Stimulated activated CD8-positive, alpha-beta memory T cell treated with anti-CD3 and anti-CD28 coated beads, Interleukin-7, amount 100 ng/mL, for 1 hour (primary cell): Measurements from ENCODE around the gene DHRS1.

Experiments used
- DNase-seq, 2 donors: peaks; one replicate each; pipeline ENCODE4 v3.0.0-alpha.2; 2020; ENCODE audit warnings: low read depth in 2 of 2

DHRS1 gene

DNA sequence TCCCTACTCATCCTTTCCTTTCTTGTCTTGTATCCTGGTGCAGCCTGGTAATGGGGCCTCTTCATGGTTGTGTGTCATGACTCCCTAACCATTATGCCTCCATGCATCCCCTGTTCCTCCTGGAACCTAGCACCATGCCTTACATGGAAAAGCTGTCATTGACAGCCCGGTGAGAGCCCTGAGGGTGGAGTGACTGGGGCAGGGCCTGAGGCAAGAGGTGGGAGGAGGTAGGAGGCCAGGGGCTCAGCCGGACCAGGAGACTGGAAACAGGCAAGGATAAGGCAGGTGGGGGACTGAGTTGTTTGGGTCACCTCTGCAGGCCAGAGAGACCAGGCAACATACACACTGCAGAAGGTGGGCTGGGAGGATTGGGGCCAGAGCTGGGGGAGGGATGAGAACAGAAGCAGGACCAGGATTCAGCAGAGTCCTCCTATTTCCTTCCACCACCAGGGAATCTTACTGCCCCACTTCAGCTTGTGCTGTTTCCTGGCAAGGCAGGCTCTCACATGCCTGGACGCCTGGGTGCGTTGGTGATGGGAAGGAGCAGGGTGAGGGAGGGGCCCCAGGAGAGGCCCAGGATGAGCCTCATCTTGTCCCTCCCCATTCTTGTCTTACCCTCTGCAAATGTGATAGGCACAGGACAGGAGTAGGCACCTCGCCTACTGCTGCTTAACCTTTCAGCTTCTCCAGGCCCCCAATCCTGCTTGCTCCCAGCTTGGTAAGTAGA, 10.1 kb upstream of the DHRS1 start, which contains the start of gene LTB4R2:
Gene LTB4R2, plus strand, starts transcription at position 603 of the 727 bp plus-strand sequence. CDS start 525 bp downstream, outside the sequence.
- DNase-seq, result no peak

DNA sequence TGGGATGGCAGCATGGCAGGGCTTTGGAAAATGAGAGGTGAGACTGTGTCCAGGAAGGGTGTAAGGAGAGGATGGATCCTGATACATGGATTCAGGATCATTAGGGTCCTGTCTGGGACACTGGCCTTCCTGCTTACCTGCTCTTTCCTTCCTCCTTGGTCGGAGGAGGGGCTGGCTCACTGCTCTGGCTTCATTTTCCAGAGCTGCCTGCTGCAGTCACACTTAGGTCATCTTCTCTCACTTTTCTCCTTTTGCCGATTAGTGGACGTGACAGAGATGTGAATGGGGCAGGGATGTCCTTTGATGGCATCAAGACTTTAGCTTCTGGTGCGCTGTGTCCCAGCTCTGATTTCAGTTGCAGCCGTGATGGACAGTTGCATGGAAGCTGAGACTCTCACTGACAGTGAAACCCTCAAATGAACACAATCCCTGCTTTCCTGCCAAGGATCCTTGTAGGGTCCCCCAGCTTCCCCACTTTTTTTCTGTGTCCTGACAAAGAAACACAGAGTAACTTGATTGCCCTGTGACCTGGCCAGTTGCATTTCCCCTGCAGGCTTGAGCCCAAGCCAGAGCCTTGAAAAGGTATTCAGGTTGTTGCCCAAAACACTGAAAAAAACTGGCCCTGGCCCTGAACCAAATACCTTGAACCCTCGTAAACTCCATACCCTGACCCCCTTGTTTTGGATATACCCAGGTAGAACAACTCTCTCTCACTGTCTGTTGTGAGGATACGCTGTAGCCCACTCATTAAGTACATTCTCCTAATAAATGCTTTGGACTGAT, 9.0 kb upstream of the DHRS1 start:
- no peak for DNase-seq

DNA sequence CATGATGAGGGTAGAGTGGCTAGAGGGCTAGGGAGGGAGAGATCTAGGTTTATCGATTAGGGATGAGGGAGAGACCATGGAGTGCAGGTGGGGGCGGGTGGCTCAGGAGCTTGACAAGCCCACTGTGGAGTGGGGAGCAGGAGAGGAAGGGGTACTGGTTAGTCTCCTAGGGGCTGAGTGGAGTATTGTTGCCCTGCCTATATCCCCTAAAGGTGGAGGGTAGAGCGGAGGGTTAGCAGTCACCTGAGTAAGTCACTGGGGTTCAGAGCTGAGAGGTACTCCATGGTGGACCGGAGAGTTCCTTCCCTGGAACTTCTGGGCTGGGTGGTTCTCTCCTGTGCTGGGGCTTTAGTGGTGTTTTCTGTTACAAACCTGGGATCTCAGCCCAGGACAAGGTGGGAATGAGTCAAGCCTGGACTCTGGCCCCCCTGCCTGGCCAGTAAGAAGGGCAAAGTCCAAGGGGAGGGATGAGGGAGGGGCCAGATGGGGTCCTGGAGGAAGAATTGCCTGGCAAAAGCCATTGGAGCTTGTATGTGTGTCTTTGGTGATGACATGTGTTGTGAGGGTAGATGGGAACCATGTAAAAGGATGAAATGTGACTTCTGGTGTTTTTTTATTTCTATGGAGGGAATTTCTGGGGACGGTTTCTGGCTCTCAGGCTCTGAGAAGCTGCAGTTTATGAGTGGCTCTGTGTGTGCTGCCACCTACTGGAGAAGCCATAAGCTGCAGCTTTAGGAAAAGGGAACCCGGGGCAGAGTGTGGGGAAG, 8.2 kb upstream of the DHRS1 start, which contains the start of gene CIDEB:
Gene CIDEB, minus strand, starts transcription at position 403 of the 767 bp plus-strand sequence. Its CDS starts 119 bp downstream, at position 284.
- no peak for DNase-seq

DNA sequence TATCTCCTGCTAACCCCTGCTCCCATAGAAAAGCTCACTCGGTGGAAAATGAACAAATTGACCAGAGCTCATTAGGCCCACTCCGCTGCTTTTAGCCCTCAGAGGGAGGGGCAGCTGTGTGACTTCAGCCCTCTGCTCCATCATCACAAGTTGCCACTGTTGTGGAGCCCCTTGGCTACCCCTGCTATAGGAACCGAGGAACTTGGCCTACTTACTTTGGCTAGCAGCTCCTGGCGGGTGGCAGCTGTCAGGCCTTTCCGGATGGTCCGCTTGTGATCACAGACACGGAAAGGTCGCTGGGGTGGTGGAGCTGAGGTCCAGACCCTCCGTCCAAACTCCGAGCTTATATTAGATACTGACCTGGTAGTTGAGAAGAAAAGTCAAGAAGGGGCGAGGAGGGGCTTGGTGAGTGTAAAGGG, 7.6 kb upstream of the DHRS1 start:
- DNase-seq, result no peak

DNA sequence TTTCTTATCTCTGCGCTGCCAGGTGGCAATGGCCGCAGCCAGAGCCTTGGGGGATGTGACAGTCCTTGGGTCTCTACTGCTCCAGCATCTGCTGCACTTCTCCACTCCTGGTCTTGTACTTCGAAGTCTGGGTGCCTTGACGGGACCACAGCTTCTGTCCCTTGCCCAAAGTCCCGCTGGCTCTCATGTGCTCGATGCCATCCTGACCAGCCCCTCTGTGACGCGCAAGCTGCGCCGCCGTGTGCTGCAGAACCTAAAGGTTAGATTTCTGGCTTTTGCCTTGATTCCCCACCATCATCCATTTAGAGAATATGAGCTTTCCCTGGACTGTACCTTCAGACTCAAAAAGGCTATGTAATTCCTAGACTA, 4.4 kb upstream of the DHRS1 start:
- DNase-seq, result no peak

DNA sequence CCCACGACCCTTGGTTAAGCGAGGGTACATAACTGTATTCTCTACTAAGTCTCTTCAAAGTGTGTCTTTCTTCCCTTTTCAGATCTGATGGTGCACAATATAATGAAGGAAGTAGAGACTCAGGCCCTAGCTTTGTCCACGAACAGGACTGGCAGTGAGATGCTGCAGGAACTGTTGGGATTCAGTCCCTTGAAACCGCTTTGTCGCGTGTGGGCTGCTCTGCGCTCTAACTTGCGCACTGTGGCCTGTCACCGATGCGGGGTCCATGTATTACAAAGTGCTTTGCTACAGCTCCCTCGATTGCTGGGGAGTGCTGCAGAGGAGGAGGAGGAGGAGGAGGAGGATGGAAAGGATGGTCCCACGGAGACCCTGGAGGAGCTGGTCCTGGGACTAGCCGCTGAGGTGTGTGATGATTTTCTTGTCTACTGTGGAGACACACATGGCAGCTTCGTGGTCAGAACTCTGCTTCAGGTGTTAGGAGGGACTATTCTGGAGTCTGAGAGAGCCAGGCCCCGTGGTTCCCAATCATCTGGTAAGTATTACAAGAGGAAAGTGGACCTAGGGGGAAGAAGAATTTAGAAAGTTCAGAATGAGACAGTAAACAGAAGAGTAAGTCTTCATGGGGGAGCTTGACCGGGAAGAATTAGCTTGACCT, 873 bp upstream of the DHRS1 start:
- DNase-seq, result no peak

DNA sequence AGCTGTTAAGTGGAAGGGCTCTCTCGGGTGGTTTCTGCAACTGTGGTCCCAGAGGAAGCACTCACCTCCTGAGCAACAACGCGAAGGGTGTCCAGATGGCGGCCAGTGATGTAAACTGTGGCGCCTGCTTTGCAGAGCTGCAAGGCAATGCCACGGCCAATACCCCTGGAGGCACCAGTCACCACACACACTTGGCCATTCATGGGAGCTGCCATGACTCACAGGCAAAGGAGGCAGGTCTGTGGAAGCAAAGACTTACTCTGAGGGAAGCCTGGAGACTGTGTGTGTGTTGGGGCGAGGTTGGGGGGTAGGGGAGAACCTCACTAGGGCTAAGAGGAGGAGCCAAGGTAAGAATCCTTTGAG, 707 bp downstream of the DHRS1 start:
- DNase-seq, result no peak

DNA sequence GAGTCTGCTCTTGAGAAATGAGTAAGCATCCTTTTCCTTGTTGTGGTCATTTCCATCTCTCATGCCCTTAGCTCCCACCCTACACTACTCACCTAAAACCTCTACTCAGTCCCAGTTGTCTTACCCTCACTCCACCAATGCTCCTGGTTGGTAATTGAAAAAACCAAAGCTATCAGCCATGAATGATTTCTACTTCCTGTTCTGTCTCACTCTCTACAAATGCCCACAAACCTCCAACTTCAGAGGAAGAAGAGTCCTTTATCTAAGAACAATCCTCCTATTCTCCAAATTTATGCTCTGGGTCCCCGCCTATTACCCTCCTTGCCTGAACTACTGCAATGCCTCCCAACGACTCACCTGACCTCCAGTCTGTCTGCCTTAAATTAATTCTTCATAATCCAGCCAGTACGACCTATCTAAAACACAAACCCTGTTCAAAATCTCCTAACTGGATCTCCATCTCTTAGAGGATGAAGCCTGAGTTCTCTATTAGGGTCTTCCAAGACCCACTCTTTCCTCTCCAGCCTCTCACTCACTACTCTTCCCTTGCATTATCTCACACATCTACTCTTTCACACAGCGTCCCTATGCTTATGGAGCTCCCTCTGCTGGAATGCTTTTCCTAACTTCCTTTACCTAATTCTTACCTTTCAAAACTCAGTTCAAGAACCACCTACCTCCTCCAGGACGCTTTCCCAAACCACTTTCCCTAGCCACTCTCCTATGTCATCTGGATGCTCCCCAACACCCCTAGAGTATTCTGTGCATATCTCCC, 2.2 kb downstream of the DHRS1 start:
- no peak for DNase-seq

DNA sequence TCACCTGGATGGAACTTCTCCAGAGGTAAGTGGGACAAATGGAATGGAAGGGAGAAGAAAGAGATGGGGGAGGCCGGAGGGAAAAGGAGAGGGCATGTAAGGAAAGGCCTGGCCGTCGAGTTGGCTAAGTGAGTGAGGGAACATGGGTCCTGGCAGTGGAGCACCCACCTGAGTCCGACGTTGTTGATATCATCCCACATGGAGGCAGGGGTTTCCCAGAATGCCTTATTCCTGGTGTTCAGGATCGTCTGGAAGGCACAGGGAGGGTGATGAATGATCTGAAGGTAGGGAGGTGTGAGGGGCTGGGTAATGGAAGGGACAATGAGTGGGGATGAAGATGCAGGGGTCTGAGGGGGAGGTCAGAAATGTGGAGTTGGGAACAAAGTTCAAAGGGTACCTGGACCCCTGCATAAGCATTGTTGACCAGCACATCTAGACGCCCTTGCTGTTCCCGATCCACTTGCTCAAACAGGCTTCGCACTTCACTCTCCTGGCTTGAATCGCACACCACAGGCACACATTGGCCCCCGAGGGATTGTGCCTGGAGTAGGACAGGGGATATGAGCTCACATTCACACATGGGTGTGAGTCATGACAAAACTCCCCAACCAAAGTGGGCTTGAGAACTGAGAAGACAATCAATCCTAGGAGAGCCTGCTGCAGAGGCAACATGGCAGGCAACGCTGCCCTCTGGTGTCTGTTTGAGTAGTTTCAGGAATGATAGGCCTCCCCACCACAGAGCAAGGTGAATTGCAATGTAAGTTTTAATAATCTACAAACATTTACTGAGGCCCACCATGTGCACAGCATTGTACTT, 3.0 kb downstream of the DHRS1 start:
- DNase-seq, result peak in 1 of 2 donors; percentile 38

DNA sequence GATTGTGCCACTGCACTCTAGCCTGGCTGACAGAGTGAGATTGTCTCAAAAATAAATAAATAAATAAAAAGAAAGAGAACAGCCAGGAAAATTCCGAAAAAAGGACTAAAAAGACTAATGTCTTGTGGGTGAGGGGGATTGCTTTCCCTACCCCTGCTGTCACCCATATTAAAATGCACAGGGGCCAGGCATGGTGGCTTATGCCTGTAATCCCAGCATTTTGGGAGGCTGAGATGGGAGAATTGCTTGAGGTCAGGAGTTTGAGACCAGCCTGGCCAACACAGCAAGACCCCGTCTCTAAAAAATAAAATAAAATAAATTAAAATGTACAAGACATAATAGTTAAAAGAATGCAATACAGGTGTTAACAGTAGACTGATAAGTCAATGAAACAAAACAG, 6.1 kb downstream of the DHRS1 start:
- no peak for DNase-seq

DNA sequence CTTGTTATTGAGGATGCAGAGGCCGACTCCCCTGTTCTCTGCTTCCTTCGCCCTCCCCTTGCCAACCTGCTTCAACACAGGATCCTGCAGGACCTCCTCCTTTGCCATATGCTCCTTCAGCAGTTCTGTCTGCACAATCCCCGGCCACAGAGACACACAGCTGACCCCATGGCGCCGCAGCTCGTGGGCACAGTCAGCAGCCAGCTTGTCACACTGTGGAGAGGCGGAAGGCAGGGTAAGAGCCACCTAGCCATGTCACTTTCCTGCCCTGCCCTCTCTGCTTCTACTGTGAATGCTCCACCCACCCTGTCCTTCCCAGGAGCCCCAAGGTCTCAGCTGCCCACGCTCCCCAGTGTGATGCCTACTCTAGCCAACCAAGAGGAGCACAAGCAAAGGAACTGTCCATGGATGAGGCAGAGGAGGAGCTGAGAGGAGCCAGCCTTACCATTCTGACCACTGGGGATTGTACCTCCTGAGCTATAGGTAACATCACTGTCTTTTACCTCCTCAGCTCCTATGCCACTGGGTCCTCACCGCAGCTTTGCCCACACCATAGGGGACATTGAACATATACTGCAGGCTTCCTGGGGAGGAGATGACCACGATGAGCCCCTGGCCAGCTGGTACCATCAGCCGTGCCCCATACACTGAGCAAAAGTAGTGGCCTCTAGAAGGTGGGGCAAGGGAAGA, 7.3 kb downstream of the DHRS1 start:
- DNase-seq, result no peak

DNA sequence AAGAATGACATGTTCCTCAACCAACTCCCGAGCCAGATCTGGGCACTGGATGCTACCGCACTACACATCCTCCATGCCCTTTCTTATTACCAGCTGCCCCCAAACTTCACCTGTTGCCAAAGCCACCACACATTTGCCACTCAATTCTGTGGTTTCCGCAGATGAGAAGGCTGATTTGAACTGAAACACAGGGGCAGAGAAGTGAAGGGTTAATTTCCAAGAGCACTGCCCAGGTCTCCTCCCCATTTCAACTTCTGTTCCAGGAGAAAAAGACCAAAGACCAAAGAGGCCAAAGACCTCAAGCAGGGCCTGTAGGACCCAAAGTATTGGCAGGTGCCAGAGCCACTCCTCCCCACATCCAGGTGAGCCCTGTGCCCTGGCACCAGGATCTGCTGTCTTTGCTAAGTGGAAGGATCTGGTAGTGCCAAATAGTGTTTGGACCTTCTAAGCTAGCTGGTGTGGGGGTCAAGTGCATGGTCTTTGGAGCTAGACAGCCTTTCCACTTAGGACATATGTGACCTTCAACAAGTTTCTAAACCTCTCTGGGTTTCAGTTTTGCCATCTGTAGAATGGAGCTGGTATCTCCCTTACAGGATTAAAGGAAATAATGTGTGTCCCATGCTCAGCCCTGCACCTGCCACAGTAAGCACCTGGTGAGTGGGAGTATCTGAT, 8.0 kb downstream of the DHRS1 start:
- DNase-seq, result no peak

DNA sequence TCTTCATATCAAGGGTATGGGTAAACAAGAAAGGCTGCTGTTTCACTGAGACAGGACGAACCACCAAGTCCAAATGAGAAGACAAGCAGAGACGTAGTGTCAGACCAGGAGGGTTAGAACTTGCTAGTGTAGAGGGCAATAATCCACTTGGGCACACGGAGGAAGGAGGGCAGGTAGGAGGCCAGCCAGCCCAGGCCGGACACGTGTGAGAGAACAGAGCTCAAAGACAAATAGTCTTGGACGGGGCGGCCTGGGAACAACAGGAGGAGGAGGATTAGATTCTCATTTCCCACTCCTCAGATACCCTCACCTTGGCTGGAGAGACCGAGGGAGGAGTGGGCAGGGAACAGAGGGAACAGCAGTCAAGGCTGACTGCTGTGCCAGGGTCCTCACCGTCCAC, 8.8 kb downstream of the DHRS1 start:
- no peak for DNase-seq

DNA sequence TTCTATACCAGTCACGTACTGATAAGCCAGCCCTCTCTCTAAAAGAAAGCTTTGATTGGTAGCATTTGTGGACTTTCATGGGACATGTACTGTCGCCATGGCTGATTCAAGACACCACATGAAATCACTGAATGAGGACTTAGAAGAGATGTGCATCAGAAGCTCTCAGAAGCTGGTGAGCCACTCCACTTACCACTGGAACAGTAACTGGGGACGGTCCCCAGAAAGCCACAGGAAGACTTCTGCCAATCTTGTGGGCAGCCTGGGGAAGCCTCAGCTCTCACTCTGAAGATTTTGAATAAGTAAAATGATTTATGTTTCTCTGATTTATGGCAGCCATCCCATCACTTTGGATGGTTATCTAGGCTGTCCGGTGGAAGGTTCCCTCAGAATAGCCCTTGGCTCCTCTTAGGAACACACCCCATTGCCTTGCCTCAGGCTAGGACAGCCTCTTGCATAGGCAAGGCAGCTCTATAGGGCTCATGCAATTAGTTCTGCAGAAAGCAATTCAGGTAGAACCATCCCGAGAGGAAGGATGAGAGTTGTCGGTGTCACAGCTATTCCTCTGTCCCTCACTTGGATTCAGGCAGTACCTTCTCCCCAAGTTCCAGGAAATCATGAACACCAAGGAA, 9.8 kb downstream of the DHRS1 start:
- DNase-seq, result no peak

DNA sequence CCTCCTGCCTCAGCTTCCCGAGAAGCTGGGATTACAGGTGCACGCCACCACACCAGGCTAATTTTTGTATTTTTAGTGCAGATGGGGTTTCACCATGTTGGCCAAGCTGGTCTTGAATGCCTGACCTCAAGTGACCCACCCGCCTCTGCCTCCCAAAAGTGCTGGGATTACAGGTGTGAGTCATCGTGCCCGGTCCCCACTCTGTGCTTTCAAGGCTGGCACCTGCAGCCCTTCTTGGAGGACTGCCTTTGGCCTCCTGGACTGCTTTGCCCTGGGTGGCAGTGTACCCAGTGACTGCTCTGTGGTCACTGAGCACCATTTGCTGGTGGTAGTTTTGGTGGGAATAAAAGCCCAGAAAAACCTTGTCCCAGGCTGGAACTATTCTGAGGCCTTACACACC, 12.6 kb downstream of the DHRS1 start:
- DNase-seq, result no peak

DNA sequence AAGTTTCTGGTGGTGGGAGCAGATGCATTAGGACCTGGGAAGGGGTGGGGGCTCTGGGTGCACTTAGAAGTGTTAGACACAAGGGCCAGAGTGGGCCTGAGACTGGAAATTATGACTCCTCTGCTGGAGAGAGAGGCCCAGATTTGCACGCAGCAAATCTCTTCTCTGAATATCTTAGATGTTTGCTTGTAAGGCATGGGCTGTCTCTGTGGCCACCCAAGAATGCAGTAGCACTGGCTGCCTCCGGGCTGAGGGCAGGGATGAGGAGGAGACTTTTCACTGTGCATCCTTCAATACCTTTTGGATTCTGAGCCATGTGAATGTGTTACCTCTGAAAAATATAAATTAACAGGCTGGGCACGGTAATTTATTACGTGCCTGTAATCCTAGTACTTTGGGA, 14.2 kb downstream of the DHRS1 start:
- DNase-seq, result no peak

DNA sequence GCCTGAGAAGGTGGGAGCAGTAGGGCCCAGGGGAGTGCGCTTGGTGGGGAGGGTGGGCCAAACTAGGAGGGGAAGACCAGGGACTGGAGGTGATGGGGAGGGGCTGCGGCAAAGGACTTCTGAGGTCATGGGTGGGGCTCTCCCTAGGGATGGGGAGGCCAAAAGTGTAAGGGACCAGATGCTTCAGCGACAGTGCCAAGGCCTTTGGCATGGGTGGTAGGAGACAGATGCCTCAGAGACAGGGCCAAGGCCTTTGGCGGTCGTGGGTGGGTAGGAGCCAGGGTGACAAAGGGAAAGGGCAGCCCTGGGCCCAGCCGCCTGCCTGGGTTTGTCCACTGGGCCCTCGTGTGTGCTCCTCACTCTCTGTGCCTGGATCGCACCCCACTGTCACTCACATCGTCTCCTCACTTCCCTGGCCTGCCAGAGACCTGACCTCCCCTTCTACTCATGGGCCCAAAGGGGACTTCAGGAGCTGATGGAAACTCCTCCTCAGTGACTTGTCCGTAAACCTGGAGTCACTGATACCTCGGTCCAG, 15.0 kb downstream of the DHRS1 start:
- no peak for DNase-seq

DNA sequence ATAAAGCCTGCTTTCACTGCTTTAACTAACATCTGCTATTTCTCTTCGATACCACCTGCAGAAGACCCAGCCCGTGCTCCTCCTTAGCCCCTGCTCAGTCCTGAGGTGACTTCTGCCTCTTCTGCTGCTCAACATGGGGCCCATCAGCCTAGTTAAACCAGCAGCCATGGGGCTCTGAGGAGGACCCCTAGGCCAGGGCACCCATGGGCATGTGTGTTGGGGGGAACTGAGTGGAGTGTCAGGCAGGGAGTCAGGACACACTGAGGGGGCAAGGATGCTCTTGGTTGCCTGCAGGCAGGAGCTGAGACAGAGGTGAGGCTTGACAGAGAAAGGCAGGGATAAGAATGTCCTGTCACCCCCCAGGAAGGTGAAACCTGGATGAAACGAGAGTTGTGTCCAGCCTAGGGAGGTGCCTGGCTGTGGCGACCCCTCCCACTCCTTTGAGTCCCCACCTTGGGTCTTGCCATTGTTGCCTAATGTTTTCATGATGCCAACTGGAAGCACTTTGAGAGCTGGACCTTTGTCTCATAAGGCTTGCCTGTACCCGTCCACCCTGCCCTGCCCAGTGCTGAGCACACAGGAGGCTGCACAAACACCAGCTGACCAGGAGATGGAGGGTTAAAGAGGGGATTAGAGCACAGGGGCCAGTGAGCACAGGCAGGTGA, 15.7 kb downstream of the DHRS1 start:
- DNase-seq, result no peak
